ENCODE measurements around the gene CCDC57. TPM values are rescaled to one million over a fixed set of nuclear protein-coding genes. Genes with fewer than 3 reads are reported as not detected.

Gene CCDC57
- total and polyA plus RNA-seq, 2 of the 8 experiments (the other 6 are each of a cell fraction or from before 2014, with no cell fraction given), result 8.4 to 12.9 TPM

- Histone ChIP-seq H3K4me3 (ENCODE audit: extremely low read depth in 1 of 4, insufficient read depth in 2 of 4, low read depth in 3 of 4, low read length in 4 of 4) (no peak overlapping the region), H3K56ac (replicated peaks; ENCODE audit: insufficient read length, low read depth, low read length) (no peak overlapping the region), H3K9me3 (ENCODE audit: insufficient read depth in 2 of 2, low read depth in 1 of 2, low read length in 1 of 2) (no peaks in the 10 kb centered on the region), H2BK5ac (ENCODE audit: low read depth, low read length) (no peak overlapping the region), H3K14ac (ENCODE audit: insufficient read length) (no peak overlapping the region), H3K18ac (ENCODE audit: extremely low read depth, low read length) (no peak overlapping the region), H4K91ac (replicated peaks; ENCODE audit: insufficient read length, low read length) (no peak overlapping the region), H2BK120ac (replicated peaks; ENCODE audit: low read depth, low read length) (no peak overlapping the region), H3K9ac (replicated peaks in 1 of 4; ENCODE audit: extremely low read depth in 1 of 4, low read depth in 3 of 4, low read length in 3 of 4) (no peak overlapping the region), H3K79me2 (ENCODE audit: control insufficient read depth in 1 of 2, insufficient read depth in 2 of 2, low read length in 2 of 2) (peaks cover 0 to 12% of the 10 kb centered on the region in 2 experiments; a peak in 1 of 4 replicates), H2BK15ac (ENCODE audit: low read length) (no peak overlapping the region), H3K27ac (ENCODE audit: low read depth, low read length) (no peak overlapping the region), H3K79me1 (ENCODE audit: low read depth, low read length) (peaks cover 6% of the 10 kb centered on the region; the same call in 1 of the 2 replicates), H3K4ac (replicated peaks; ENCODE audit: insufficient read length, low read depth, low read length) (no peak overlapping the region), H2AK5ac (ENCODE audit: low read depth, low read length) (no peak overlapping the region), H3K4me2 (ENCODE audit: insufficient read depth in 1 of 2, low read depth in 2 of 2, low read length in 2 of 2) (peak overlapping the region in 1 of 2 experiments; percentile 97; a peak in 2 of 4 replicates), H4K8ac (ENCODE audit: extremely low read depth, insufficient read depth, low read length) (peak overlapping the region; percentile 71), H3K27me3 (replicated peaks in 1 of 4; ENCODE audit: control insufficient read depth in 3 of 4, extremely low read depth in 1 of 4, insufficient read depth in 3 of 4, low read length in 3 of 4) (no peaks in the 10 kb centered on the region; a peak in 1 of 7 replicates), H2BK20ac (ENCODE audit: low read length) (no peak overlapping the region), H3K23ac (ENCODE audit: insufficient read length) (no peak overlapping the region), H4K20me1 (replicated peaks in 1 of 2; ENCODE audit: control insufficient read depth in 1 of 2, insufficient read depth in 2 of 2, low read length in 2 of 2) (peaks cover 4 to 20% of the 10 kb centered on the region in 2 experiments), H3K4me1 (replicated peaks in 1 of 4; ENCODE audit: control insufficient read depth in 3 of 4, insufficient read depth in 4 of 4, low read length in 3 of 4) (peaks cover 0 to 11% (median 6%) of the 10 kb centered on the region in 4 experiments; a peak in 5 of 7 replicates), H3K23me2 (ENCODE audit: low read depth, low read length) (peaks cover 6% of the 10 kb centered on the region; the same call in 1 of the 2 replicates), H4K5ac (ENCODE audit: insufficient read length, low read depth, low read length) (no peak overlapping the region), H2BK12ac (ENCODE audit: low read depth, low read length) (no peak overlapping the region), H2AFZ (ENCODE audit: low read length) (no peak overlapping the region), H3K36me3 (ENCODE audit: control insufficient read depth in 2 of 4, insufficient read depth in 4 of 4, low read length in 3 of 4) (peaks cover 7 to 30% (median 19%) of the 10 kb centered on the region in 4 experiments)
- CTCF ChIA-PET (ENCODE audit: partially characterized antibody), result interaction anchor here (1.0 to 5.4 kb wide), 5 partner anchors 9 to 24 kb away, joined by 3 to 40 read pairs (median 3); partner anchors contain the start of genes DCXR, DUS1L and RAC3
- no peak for FAIRE-seq
- POLR2A ChIA-PET (ENCODE audit: partially characterized antibody), result interaction anchor here (0.7 to 13.2 kb wide), 12 partner anchors 10 to 111 kb away, joined by 3 to 161 read pairs (median 4); partner anchors contain the start of genes DCXR, DUS1L and RAC3
- no peak for DNase-seq (ENCODE audit: low read depth in 1 of 2, low spot score in 2 of 2)
- 95% methylated on average over 28 of the region's 28 CpGs; no CpG with 5 or more reads in 1 of the 2 experiments for WGBS, 2 experiments (ENCODE audit: extremely low coverage in 1 of 2, insufficient coverage in 1 of 2, insufficient read length in 1 of 2, insufficient replicate concordance in 2 of 2, low coverage in 1 of 2, low lambda C conversion rate in 2 of 2, missing lambda C conversion rate in 1 of 2)
- no peak for TF ChIP-seq SP2 (IDR thresholded peaks at IDR 0.05; ENCODE audit: low read length)
- TF ChIP-seq, protein P1, sequence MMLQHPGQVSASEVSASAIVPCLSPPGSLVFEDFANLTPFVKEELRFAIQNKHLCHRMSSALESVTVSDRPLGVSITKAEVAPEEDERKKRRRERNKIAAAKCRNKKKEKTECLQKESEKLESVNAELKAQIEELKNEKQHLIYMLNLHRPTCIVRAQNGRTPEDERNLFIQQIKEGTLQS (IDR thresholded peaks at IDR 0.05; ENCODE audit: insufficient read depth, low read depth, low read length), result no peak
- TF ChIP-seq CHD2 (IDR thresholded peaks at IDR 0.05; ENCODE audit: low read length), result no peak
- TF ChIP-seq FOSL1 (IDR thresholded peaks at IDR 0.05; ENCODE audit: insufficient read depth, low read depth, low read length), result no peak
- TF ChIP-seq, protein P2, sequence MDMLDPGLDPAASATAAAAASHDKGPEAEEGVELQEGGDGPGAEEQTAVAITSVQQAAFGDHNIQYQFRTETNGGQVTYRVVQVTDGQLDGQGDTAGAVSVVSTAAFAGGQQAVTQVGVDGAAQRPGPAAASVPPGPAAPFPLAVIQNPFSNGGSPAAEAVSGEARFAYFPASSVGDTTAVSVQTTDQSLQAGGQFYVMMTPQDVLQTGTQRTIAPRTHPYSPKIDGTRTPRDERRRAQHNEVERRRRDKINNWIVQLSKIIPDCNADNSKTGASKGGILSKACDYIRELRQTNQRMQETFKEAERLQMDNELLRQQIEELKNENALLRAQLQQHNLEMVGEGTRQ (IDR thresholded peaks at IDR 0.05; ENCODE audit: low read length), result no peak
- TF ChIP-seq CEBPB (IDR thresholded peaks at IDR 0.05; ENCODE audit: low read depth, low read length), result no peak
- no peak for TF ChIP-seq SIX5 (IDR thresholded peaks at IDR 0.05; ENCODE audit: low read depth, low read length)
- no peak for TF ChIP-seq EGR1 (IDR thresholded peaks at IDR 0.05; ENCODE audit: borderline replicate concordance, low read depth, low read length)
- TF ChIP-seq SP1 (IDR thresholded peaks at IDR 0.05; ENCODE audit: low read depth, low read length), result no peak
- TF ChIP-seq RAD21 (IDR thresholded peaks at IDR 0.05 in 1 of 2, conservative IDR thresholded peaks at IDR 0.05 in 1 of 2; ENCODE audit: low read depth in 2 of 2, low read length in 2 of 2), result no peak
These were observed 158.9 kb downstream of the CCDC57 start for GRCh38 chr17:82053556-82054263.
